Effector memory CD4-positive, alpha-beta T cell (primary cell): ENCODE results near the gene PHF3.

ENCODE experiments used
- DNase-seq, 3 donors: peaks; one replicate each; pipeline ENCODE4 v3.0.0-alpha.2; 2020
- H3K27ac ChIP-seq: 2 replicates; pipeline ENCODE4 v1.7.0; 2013; ENCODE audit warnings: mild to moderate bottlenecking, low read length, moderate library complexity; ENCODE audit not compliant: insufficient read depth, poor library complexity, severe bottlenecking
- H3K27me3 ChIP-seq: replicated peaks from 2 replicates; pipeline ENCODE4 v1.7.0; 2013; ENCODE audit warnings: mild to moderate bottlenecking, low read length; ENCODE audit not compliant: insufficient read depth, control insufficient read depth, poor library complexity, severe bottlenecking
- H3K36me3 ChIP-seq: 2 replicates; pipeline ENCODE4 v1.7.0; 2013; ENCODE audit warnings: mild to moderate bottlenecking, low read length, moderate library complexity; ENCODE audit not compliant: control insufficient read depth, insufficient read depth
- H3K4me1 ChIP-seq: 2 replicates; pipeline ENCODE4 v1.7.0; 2013; ENCODE audit warnings: low read length, mild to moderate bottlenecking; ENCODE audit not compliant: control insufficient read depth, insufficient read depth, poor library complexity, severe bottlenecking
- H3K4me3 ChIP-seq: 2 replicates; pipeline ENCODE4 v1.7.0; 2013; ENCODE audit warnings: low read length, low read depth, mild to moderate bottlenecking; ENCODE audit not compliant: insufficient read depth, poor library complexity, severe bottlenecking
- H3K9me3 ChIP-seq: 2 replicates; pipeline ENCODE4 v1.7.0; 2013; ENCODE audit warnings: mild to moderate bottlenecking, low read length, moderate library complexity; ENCODE audit not compliant: control insufficient read depth

The PHF3 gene

GRCh38 chr6:63611560-63611959 lies 24.0 kb upstream of the PHF3 start:
- DNase-seq: no peak
- Histone ChIP-seq H3K4me1 (peaks cover 3% of the 10 kb centered on the region), H3K36me3 (no peaks in the 10 kb centered on the region), H3K4me3 (no peak overlapping the region), H3K9me3 (no peaks in the 10 kb centered on the region), H3K27ac (no peak overlapping the region), H3K27me3 (no peaks in the 10 kb centered on the region)

- no peak for DNase-seq
Measured at GRCh38 chr6:63615590-63615989, 20.0 kb upstream of the PHF3 start.

GRCh38 chr6:63624091-63624490 lies 11.5 kb upstream of the PHF3 start:
- no peak for DNase-seq
- Histone ChIP-seq H3K4me1 (no peaks in the 10 kb centered on the region), H3K27me3 (no peaks in the 10 kb centered on the region), H3K36me3 (no peaks in the 10 kb centered on the region), H3K27ac (no peak overlapping the region), H3K4me3 (no peak overlapping the region), H3K9me3 (no peaks in the 10 kb centered on the region)

More at GRCh38 chr6:63615590-63615989, 20.0 kb upstream of the PHF3 start:
- Histone ChIP-seq H3K27ac (no peak overlapping the region), H3K4me3 (no peak overlapping the region), H3K27me3 (no peaks in the 10 kb centered on the region), H3K36me3 (no peaks in the 10 kb centered on the region), H3K4me1 (peaks cover 3% of the 10 kb centered on the region), H3K9me3 (no peaks in the 10 kb centered on the region)

- H3K4me1 ChIP-seq: no peaks in the 10 kb centered on the region
- no peak overlapping the region for H3K4me3 ChIP-seq
- no peak for DNase-seq
- H3K36me3 ChIP-seq: no peaks in the 10 kb centered on the region
- H3K27me3 ChIP-seq: no peaks in the 10 kb centered on the region
- H3K9me3 ChIP-seq: no peaks in the 10 kb centered on the region
- no peak overlapping the region for H3K27ac ChIP-seq
Measured at GRCh38 chr6:63630466-63630865, 5.1 kb upstream of the PHF3 start.

- H3K4me1 ChIP-seq: no peaks in the 10 kb centered on the region
- DNase-seq: no peak
- H3K9me3 ChIP-seq: no peaks in the 10 kb centered on the region
- H3K36me3 ChIP-seq: no peaks in the 10 kb centered on the region
- peak overlapping the region; percentile 94 for H3K4me3 ChIP-seq
- peak overlapping the region; percentile 94 for H3K27ac ChIP-seq
- H3K27me3 ChIP-seq: no peaks in the 10 kb centered on the region
Measured at GRCh38 chr6:63634630-63635029, 972 bp upstream of the PHF3 start.

GRCh38 chr6:63635215-63635587 lies 401 bp upstream of the PHF3 start:
- peak overlapping the region; percentile 94 for H3K27ac ChIP-seq
- no peaks in the 10 kb centered on the region for H3K36me3 ChIP-seq
- H3K27me3 ChIP-seq: no peaks in the 10 kb centered on the region
- H3K4me3 ChIP-seq: peak overlapping the region; percentile 94
- H3K4me1 ChIP-seq: no peaks in the 10 kb centered on the region
- DNase-seq: no peak
- no peaks in the 10 kb centered on the region for H3K9me3 ChIP-seq

GRCh38 chr6:63636518-63637021 lies 968 bp downstream of the PHF3 start:
- H3K27ac ChIP-seq: peak overlapping the region; percentile 94
- peak; percentile 17 to 45 (median 37) for DNase-seq
- H3K4me1 ChIP-seq: no peaks in the 10 kb centered on the region

GRCh38 chr6:63637865-63638445 lies 2.4 kb downstream of the PHF3 start:
- Histone ChIP-seq H3K27me3 (no peaks in the 10 kb centered on the region), H3K4me3 (no peak overlapping the region)

More at GRCh38 chr6:63636518-63637021, 968 bp downstream of the PHF3 start:
- Histone ChIP-seq H3K4me3 (peak overlapping the region; percentile 94), H3K27me3 (no peaks in the 10 kb centered on the region), H3K36me3 (no peaks in the 10 kb centered on the region), H3K9me3 (no peaks in the 10 kb centered on the region)

GRCh38 chr6:63640062-63640461 lies 4.5 kb downstream of the PHF3 start:
- DNase-seq: no peak
- Histone ChIP-seq H3K27me3 (no peaks in the 10 kb centered on the region), H3K36me3 (no peaks in the 10 kb centered on the region), H3K4me1 (peaks cover 5% of the 10 kb centered on the region), H3K9me3 (no peaks in the 10 kb centered on the region), H3K4me3 (no peak overlapping the region), H3K27ac (no peak overlapping the region)

More at GRCh38 chr6:63637865-63638445, 2.4 kb downstream of the PHF3 start:
- DNase-seq: no peak
- Histone ChIP-seq H3K9me3 (no peaks in the 10 kb centered on the region), H3K27ac (no peak overlapping the region), H3K4me1 (no peaks in the 10 kb centered on the region), H3K36me3 (no peaks in the 10 kb centered on the region)

- DNase-seq: no peak
- Histone ChIP-seq H3K27me3 (no peaks in the 10 kb centered on the region), H3K4me1 (peaks cover 5% of the 10 kb centered on the region), H3K27ac (no peak overlapping the region), H3K36me3 (peaks cover 5% of the 10 kb centered on the region), H3K4me3 (no peak overlapping the region), H3K9me3 (no peaks in the 10 kb centered on the region)
Measured at GRCh38 chr6:63643862-63644261, 8.3 kb downstream of the PHF3 start.
